Measurements from ENCODE around the gene CPLANE1.

GRCh38 chr5:37251665-37252064 lies 2.5 kb upstream of the CPLANE1 start:
- TF ChIP-seq SUZ12 (IDR thresholded peaks at IDR 0.05) (no peak), LEF1 (IDR thresholded peaks at IDR 0.05; ENCODE audit: borderline replicate concordance) (no peak), FOXK2 (IDR thresholded peaks at IDR 0.05) (no peak), ELF4 (IDR thresholded peaks at IDR 0.05) (no peak), FOXA1 (IDR thresholded peaks at IDR 0.05) (no peak), SP1 (IDR thresholded peaks at IDR 0.05) (no peak), NFRKB (IDR thresholded peaks at IDR 0.05) (no peak), FOXM1 (IDR thresholded peaks at IDR 0.05; ENCODE audit: borderline replicate concordance) (no peak), CTBP1 (IDR thresholded peaks at IDR 0.05; ENCODE audit: borderline replicate concordance) (no peak), PKNOX1 (IDR thresholded peaks at IDR 0.05) (no peak), ARNT (IDR thresholded peaks at IDR 0.05) (no peak), BHLHE40 (IDR thresholded peaks at IDR 0.05; ENCODE audit: borderline replicate concordance) (no peak)
